Stomach smooth muscle (tissue), 2 donors: ENCODE data around the gene CADM2.

Source experiments
- H3K27ac ChIP-seq: one replicate; pipeline ENCODE4 v1.7.0; 2013; ENCODE audit warnings: mild to moderate bottlenecking, low read length, inconsistent platforms
- H3K27me3 ChIP-seq, 2 donors: one replicate each; pipeline ENCODE4 v1.7.0; 2013; ENCODE audit warnings: low read length in 2 of 2; ENCODE audit not compliant: insufficient read depth in 2 of 2, control insufficient read depth in 1 of 2
- H3K36me3 ChIP-seq, 2 donors: one replicate each; pipeline ENCODE4 v1.7.0; 2013; ENCODE audit warnings: low read length in 2 of 2; ENCODE audit not compliant: control insufficient read depth in 2 of 2, insufficient read depth in 2 of 2
- H3K4me1 ChIP-seq: one replicate; pipeline ENCODE4 v1.7.0; 2013; ENCODE audit warnings: low read length; ENCODE audit not compliant: control insufficient read depth, insufficient read depth
- H3K4me3 ChIP-seq, 2 donors: one replicate each; pipeline ENCODE4 v1.7.0; 2013; ENCODE audit warnings: low read length in 2 of 2
- H3K9ac ChIP-seq, 2 donors: one replicate each; pipeline ENCODE4 v1.7.0; 2013; ENCODE audit warnings: low read length in 2 of 2, mild to moderate bottlenecking in 1 of 2
- H3K9me3 ChIP-seq, 2 donors: one replicate each; pipeline ENCODE4 v1.7.0; 2013; ENCODE audit warnings: low read length in 2 of 2; ENCODE audit not compliant: control insufficient read depth in 2 of 2
- donor health status: healthy.
- donor health status: Pancreatic carcinoma.

The CADM2 gene

GRCh38 chr3:85304360-85304964, 345.7 kb downstream of the CADM2 start:
- no peak overlapping the region for H3K9ac ChIP-seq
- no peaks in the 10 kb centered on the region for H3K36me3 ChIP-seq
- H3K27me3 ChIP-seq = no peaks in the 10 kb centered on the region
- no peaks in the 10 kb centered on the region for H3K9me3 ChIP-seq
- H3K27ac ChIP-seq = no peak overlapping the region
- no peaks in the 10 kb centered on the region for H3K4me1 ChIP-seq
- no peak overlapping the region for H3K4me3 ChIP-seq

- no peak overlapping the region for H3K27ac ChIP-seq
- H3K36me3 ChIP-seq = no peaks in the 10 kb centered on the region
- no peak overlapping the region for H3K9ac ChIP-seq
- H3K9me3 ChIP-seq = no peaks in the 10 kb centered on the region
- no peak overlapping the region for H3K4me3 ChIP-seq
- H3K4me1 ChIP-seq = no peaks in the 10 kb centered on the region
- H3K27me3 ChIP-seq = no peaks in the 10 kb centered on the region
These were observed 353.5 kb downstream of the CADM2 start for GRCh38 chr3:85312331-85312730.

- H3K4me1 ChIP-seq = no peaks in the 10 kb centered on the region
- H3K9ac ChIP-seq = no peak overlapping the region
- no peaks in the 10 kb centered on the region for H3K36me3 ChIP-seq
- H3K9me3 ChIP-seq = no peaks in the 10 kb centered on the region
- H3K4me3 ChIP-seq = no peak overlapping the region
- no peak overlapping the region for H3K27ac ChIP-seq
- H3K27me3 ChIP-seq = no peaks in the 10 kb centered on the region
These were observed 354.6 kb downstream of the CADM2 start for GRCh38 chr3:85313380-85313779.

GRCh38 chr3:85316252-85316651, 357.5 kb downstream of the CADM2 start:
- no peak overlapping the region for H3K9ac ChIP-seq
- no peak overlapping the region for H3K4me3 ChIP-seq
- H3K27me3 ChIP-seq = no peaks in the 10 kb centered on the region
- no peaks in the 10 kb centered on the region for H3K4me1 ChIP-seq
- no peaks in the 10 kb centered on the region for H3K9me3 ChIP-seq
- H3K27ac ChIP-seq = no peak overlapping the region
- H3K36me3 ChIP-seq = no peaks in the 10 kb centered on the region

- no peaks in the 10 kb centered on the region for H3K36me3 ChIP-seq
- no peak overlapping the region for H3K4me3 ChIP-seq
- no peaks in the 10 kb centered on the region for H3K27me3 ChIP-seq
- H3K4me1 ChIP-seq = no peaks in the 10 kb centered on the region
- no peak overlapping the region for H3K9ac ChIP-seq
- no peak overlapping the region for H3K27ac ChIP-seq
- H3K9me3 ChIP-seq = no peaks in the 10 kb centered on the region
These were observed 363.1 kb downstream of the CADM2 start for GRCh38 chr3:85321892-85322291.

GRCh38 chr3:85330071-85330470, 371.3 kb downstream of the CADM2 start:
- Histone ChIP-seq H3K27me3 (no peaks in the 10 kb centered on the region), H3K4me1 (no peaks in the 10 kb centered on the region), H3K9me3 (no peaks in the 10 kb centered on the region), H3K36me3 (no peaks in the 10 kb centered on the region), H3K4me3 (no peak overlapping the region), H3K9ac (no peak overlapping the region), H3K27ac (no peak overlapping the region)

GRCh38 chr3:85337895-85338294, 379.1 kb downstream of the CADM2 start:
- Histone ChIP-seq H3K27ac (no peak overlapping the region), H3K9me3 (no peaks in the 10 kb centered on the region), H3K4me1 (no peaks in the 10 kb centered on the region), H3K4me3 (no peak overlapping the region), H3K36me3 (no peaks in the 10 kb centered on the region), H3K9ac (no peak overlapping the region), H3K27me3 (no peaks in the 10 kb centered on the region)

- Histone ChIP-seq H3K27me3 (no peaks in the 10 kb centered on the region), H3K9ac (no peak overlapping the region), H3K4me3 (no peak overlapping the region), H3K27ac (no peak overlapping the region), H3K4me1 (no peaks in the 10 kb centered on the region), H3K36me3 (no peaks in the 10 kb centered on the region), H3K9me3 (no peaks in the 10 kb centered on the region)
These were observed 384.1 kb downstream of the CADM2 start for GRCh38 chr3:85342915-85343314.

- Histone ChIP-seq H3K4me3 (no peak overlapping the region), H3K27ac (no peak overlapping the region), H3K9me3 (no peaks in the 10 kb centered on the region), H3K9ac (no peak overlapping the region), H3K27me3 (no peaks in the 10 kb centered on the region), H3K36me3 (no peaks in the 10 kb centered on the region), H3K4me1 (no peaks in the 10 kb centered on the region)
These were observed 396.8 kb downstream of the CADM2 start for GRCh38 chr3:85355572-85355971.

GRCh38 chr3:85360742-85361387, 402.1 kb downstream of the CADM2 start:
- Histone ChIP-seq H3K9me3 (no peaks in the 10 kb centered on the region), H3K4me1 (no peaks in the 10 kb centered on the region), H3K4me3 (no peak overlapping the region), H3K9ac (no peak overlapping the region), H3K36me3 (no peaks in the 10 kb centered on the region), H3K27me3 (no peaks in the 10 kb centered on the region), H3K27ac (no peak overlapping the region)

- no peak overlapping the region for H3K9ac ChIP-seq
- no peaks in the 10 kb centered on the region for H3K9me3 ChIP-seq
- H3K27me3 ChIP-seq = no peaks in the 10 kb centered on the region
- no peak overlapping the region for H3K4me3 ChIP-seq
- no peak overlapping the region for H3K27ac ChIP-seq
- H3K36me3 ChIP-seq = no peaks in the 10 kb centered on the region
- no peaks in the 10 kb centered on the region for H3K4me1 ChIP-seq
These were observed 405.6 kb downstream of the CADM2 start for GRCh38 chr3:85364296-85364909.
